ENCODE results near the gene MDFIC2.

The MDFIC2 gene

GRCh38 chr3:70250492-70250891 is 61.9 kb downstream of the MDFIC2 start:
- Histone ChIP-seq H4K20me1 (ENCODE audit: insufficient read depth, low read length) (no peaks in the 10 kb centered on the region), H3K9me3 (ENCODE audit: insufficient read depth, low read length, severe bottlenecking) (no peaks in the 10 kb centered on the region), H2AFZ (ENCODE audit: low read depth, low read length) (no peak overlapping the region), H3K4me3 (ENCODE audit: low read depth in 1 of 2, low read length in 2 of 2) (no peak overlapping the region), H3K36me3 (ENCODE audit: insufficient read depth, low read length) (no peaks in the 10 kb centered on the region), H3K27ac (ENCODE audit: low read length) (no peak overlapping the region), H3K27me3 (ENCODE audit: insufficient read depth, low read length, poor library complexity) (no peaks in the 10 kb centered on the region), H3K4me1 (ENCODE audit: insufficient read depth, low read length) (no peaks in the 10 kb centered on the region), H3K4me2 (ENCODE audit: insufficient read depth, low read length) (no peak overlapping the region), H3K79me2 (ENCODE audit: insufficient read depth, low read length) (no peaks in the 10 kb centered on the region), H3K9ac (ENCODE audit: low read depth, low read length) (no peak overlapping the region)
- DNase-seq (no peak), ATAC-seq (ENCODE audit: insufficient read depth, low read depth) (no peak)
- no peak for TF ChIP-seq EZH2 (IDR thresholded peaks at IDR 0.05; ENCODE audit: borderline replicate concordance, low read depth, low read length, severe bottlenecking)
- TF ChIP-seq, protein P1, sequence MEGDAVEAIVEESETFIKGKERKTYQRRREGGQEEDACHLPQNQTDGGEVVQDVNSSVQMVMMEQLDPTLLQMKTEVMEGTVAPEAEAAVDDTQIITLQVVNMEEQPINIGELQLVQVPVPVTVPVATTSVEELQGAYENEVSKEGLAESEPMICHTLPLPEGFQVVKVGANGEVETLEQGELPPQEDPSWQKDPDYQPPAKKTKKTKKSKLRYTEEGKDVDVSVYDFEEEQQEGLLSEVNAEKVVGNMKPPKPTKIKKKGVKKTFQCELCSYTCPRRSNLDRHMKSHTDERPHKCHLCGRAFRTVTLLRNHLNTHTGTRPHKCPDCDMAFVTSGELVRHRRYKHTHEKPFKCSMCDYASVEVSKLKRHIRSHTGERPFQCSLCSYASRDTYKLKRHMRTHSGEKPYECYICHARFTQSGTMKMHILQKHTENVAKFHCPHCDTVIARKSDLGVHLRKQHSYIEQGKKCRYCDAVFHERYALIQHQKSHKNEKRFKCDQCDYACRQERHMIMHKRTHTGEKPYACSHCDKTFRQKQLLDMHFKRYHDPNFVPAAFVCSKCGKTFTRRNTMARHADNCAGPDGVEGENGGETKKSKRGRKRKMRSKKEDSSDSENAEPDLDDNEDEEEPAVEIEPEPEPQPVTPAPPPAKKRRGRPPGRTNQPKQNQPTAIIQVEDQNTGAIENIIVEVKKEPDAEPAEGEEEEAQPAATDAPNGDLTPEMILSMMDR (IDR thresholded peaks at IDR 0.05; ENCODE audit: borderline replicate concordance, extremely low read depth, low read length, poor library complexity, severe bottlenecking), result no peak

DNA sequence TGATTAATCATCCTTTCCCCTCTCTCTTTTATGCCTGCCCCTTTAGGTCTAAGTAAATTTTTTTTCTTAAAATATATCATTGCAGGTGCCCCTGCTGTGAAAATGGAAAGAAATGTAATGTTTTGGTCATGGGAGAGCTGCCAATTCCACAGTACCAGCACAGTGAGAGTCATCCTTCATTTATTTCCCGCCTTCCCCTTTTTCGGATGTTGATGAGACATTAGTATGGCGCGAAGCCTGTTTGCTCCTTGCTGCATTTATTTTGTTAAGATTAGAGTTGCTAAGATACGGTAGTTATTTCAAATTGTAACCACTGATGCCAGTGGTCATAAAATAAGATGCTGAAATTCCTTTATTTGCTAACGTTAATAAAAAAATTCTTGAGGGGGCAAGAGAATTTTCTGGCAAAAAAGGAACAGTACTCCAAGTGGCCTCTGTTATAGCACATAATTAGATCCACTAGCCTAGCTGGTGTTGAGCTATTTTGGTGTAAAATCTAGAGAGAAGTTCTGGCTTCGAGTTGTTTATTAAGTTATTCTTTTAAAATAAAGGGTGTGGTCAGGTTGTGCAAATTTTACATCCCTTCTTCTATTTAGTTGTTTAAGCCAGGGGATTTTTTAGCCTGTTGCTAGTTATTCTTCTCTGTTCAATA is 62.8 kb downstream of the MDFIC2 start:
- H2AFZ ChIP-seq (ENCODE audit: low read depth, low read length), result no peak overlapping the region
- TF ChIP-seq, protein P1 (IDR thresholded peaks at IDR 0.05; ENCODE audit: borderline replicate concordance, extremely low read depth, low read length, poor library complexity, severe bottlenecking), result no peak
- TF ChIP-seq EZH2 (IDR thresholded peaks at IDR 0.05; ENCODE audit: borderline replicate concordance, low read depth, low read length, severe bottlenecking), result no peak

GRCh38 chr3:70248856-70249255 is 63.6 kb downstream of the MDFIC2 start:
- no peak overlapping the region for H3K9ac ChIP-seq (ENCODE audit: low read depth, low read length)
- no peaks in the 10 kb centered on the region for H3K4me1 ChIP-seq (ENCODE audit: insufficient read depth, low read length)
- H3K27ac ChIP-seq (ENCODE audit: low read length), result no peak overlapping the region
- no peaks in the 10 kb centered on the region for H3K36me3 ChIP-seq (ENCODE audit: insufficient read depth, low read length)
- H2AFZ ChIP-seq (ENCODE audit: low read depth, low read length), result no peak overlapping the region
- no peaks in the 10 kb centered on the region for H3K27me3 ChIP-seq (ENCODE audit: insufficient read depth, low read length, poor library complexity)
- no peaks in the 10 kb centered on the region for H3K9me3 ChIP-seq (ENCODE audit: insufficient read depth, low read length, severe bottlenecking)
- DNase-seq, result no peak
- H4K20me1 ChIP-seq (ENCODE audit: insufficient read depth, low read length), result no peaks in the 10 kb centered on the region
- no peak for ATAC-seq (ENCODE audit: insufficient read depth, low read depth)
- H3K4me2 ChIP-seq (ENCODE audit: insufficient read depth, low read length), result no peak overlapping the region
- H3K4me3 ChIP-seq (ENCODE audit: low read depth in 1 of 2, low read length in 2 of 2), result no peak overlapping the region
- no peak for TF ChIP-seq EZH2 (IDR thresholded peaks at IDR 0.05; ENCODE audit: borderline replicate concordance, low read depth, low read length, severe bottlenecking)
- TF ChIP-seq, protein P1 (IDR thresholded peaks at IDR 0.05; ENCODE audit: borderline replicate concordance, extremely low read depth, low read length, poor library complexity, severe bottlenecking), result no peak
- no peaks in the 10 kb centered on the region for H3K79me2 ChIP-seq (ENCODE audit: insufficient read depth, low read length)

More for the DNA sequence above, 62.8 kb downstream of the MDFIC2 start:
- no peaks in the 10 kb centered on the region for H4K20me1 ChIP-seq (ENCODE audit: insufficient read depth, low read length)
- H3K27me3 ChIP-seq (ENCODE audit: insufficient read depth, low read length, poor library complexity), result no peaks in the 10 kb centered on the region
- H3K36me3 ChIP-seq (ENCODE audit: insufficient read depth, low read length), result no peaks in the 10 kb centered on the region
- ATAC-seq (ENCODE audit: insufficient read depth, low read depth), result no peak
- no peak overlapping the region for H3K4me2 ChIP-seq (ENCODE audit: insufficient read depth, low read length)
- H3K9me3 ChIP-seq (ENCODE audit: insufficient read depth, low read length, severe bottlenecking), result no peaks in the 10 kb centered on the region
- H3K79me2 ChIP-seq (ENCODE audit: insufficient read depth, low read length), result no peaks in the 10 kb centered on the region
- H3K4me3 ChIP-seq (ENCODE audit: low read depth in 1 of 2, low read length in 2 of 2), result no peak overlapping the region
- H3K27ac ChIP-seq (ENCODE audit: low read length), result no peak overlapping the region
- no peak overlapping the region for H3K9ac ChIP-seq (ENCODE audit: low read depth, low read length)
- DNase-seq, result no peak
- no peaks in the 10 kb centered on the region for H3K4me1 ChIP-seq (ENCODE audit: insufficient read depth, low read length)

Data from DND-41 (cell line).